Duodenal mucosa (tissue), 2 donors: ENCODE measurements around the gene BAHCC1.
A peak's percentile ranks its signal among the peaks of the same experiment; 100 is the strongest.

Experiments
- H3K27ac ChIP-seq: one replicate; pipeline ENCODE4 v1.7.0; 2013; ENCODE audit warnings: low read depth, low read length
- H3K27me3 ChIP-seq, 2 donors: one replicate each; pipeline ENCODE4 v1.7.0; 2013; ENCODE audit warnings: low read length in 2 of 2, control low read depth in 1 of 2; ENCODE audit not compliant: insufficient read depth in 2 of 2, control insufficient read depth in 1 of 2
- H3K36me3 ChIP-seq, 2 donors: one replicate each; pipeline ENCODE4 v1.7.0; 2013; ENCODE audit warnings: low read length in 2 of 2, control low read depth in 1 of 2; ENCODE audit not compliant: insufficient read depth in 2 of 2, control insufficient read depth in 1 of 2
- H3K4me1 ChIP-seq, 2 donors: one replicate each; pipeline ENCODE4 v1.7.0; 2013; ENCODE audit warnings: low read length in 2 of 2, control low read depth in 1 of 2; ENCODE audit not compliant: insufficient read depth in 2 of 2, control insufficient read depth in 1 of 2
- H3K4me3 ChIP-seq, 2 donors: one replicate each; pipeline ENCODE4 v1.7.0; 2013; ENCODE audit warnings: low read length in 2 of 2, low read depth in 1 of 2
- H3K9ac ChIP-seq, 2 donors: one replicate each; pipeline ENCODE4 v1.7.0; 2013; ENCODE audit warnings: low read length in 2 of 2, low read depth in 1 of 2
- H3K9me3 ChIP-seq, 2 donors: one replicate each; pipeline ENCODE4 v1.7.0; 2013; ENCODE audit warnings: low read length in 2 of 2, control low read depth in 1 of 2; ENCODE audit not compliant: control insufficient read depth in 1 of 2

Gene BAHCC1

DNA sequence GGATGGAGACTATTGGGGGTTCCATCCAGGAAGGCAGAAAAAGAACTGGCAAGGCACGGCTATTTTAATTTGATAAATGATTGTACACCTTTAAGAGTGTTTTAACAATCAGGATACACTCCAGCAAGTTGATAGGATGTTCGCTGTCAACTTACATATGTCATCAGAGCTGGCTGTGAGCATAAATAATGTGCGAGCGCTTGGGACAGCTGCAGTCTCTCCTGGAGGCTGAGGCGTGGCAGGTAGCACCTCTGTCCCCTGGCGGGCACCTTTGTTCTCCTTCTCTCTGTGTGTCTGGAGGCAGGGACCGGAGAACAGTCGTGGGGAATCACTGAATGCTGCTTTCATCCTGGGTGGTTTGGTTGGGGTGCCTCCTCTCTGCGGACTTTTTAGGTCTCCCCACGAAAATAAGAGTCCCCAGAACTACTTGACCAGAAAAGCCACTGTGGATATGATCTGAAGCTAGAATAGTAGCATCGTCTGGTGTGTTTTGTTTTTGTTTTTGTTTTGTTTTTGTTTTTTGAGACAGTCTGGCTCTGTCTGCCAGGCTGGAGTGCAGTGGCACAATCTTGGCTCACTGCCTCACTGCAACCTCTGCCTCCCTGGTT lies 9.4 kb downstream of the BAHCC1 start:
- Histone ChIP-seq H3K9me3 (no peaks in the 10 kb centered on the region), H3K36me3 (no peaks in the 10 kb centered on the region), H3K27ac (peak overlapping the region; percentile 38), H3K4me1 (peaks cover 8 to 24% of the 10 kb centered on the region in 2 donors), H3K4me3 (no peak overlapping the region), H3K9ac (no peak overlapping the region), H3K27me3 (peaks cover 0 to 5% of the 10 kb centered on the region in 2 donors)

DNA sequence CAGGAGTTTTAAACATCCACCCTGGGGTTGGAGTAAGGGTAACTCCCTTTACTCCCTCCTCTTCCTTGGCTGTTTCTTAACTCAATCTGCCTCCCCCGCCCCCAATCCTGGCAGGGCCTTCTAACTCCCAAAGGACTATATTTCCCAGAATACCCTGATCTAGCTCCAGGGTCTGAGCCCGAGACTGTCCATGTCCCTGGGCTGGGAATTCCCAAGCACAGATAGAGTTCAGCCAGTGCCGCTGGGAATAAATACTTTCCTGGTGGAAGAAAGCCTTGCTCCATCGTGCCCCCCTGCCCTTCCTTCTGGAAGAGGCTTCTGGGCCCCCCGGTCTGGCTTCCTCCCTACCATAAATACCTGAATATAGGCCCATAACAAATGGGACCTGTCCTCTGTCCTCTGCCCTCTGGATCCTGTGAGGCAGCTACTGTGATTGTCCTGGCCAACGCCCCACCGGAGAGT lies 10.2 kb downstream of the BAHCC1 start:
- Histone ChIP-seq H3K36me3 (no peaks in the 10 kb centered on the region), H3K9me3 (no peaks in the 10 kb centered on the region), H3K9ac (no peak overlapping the region), H3K4me3 (no peak overlapping the region), H3K27ac (no peak overlapping the region), H3K27me3 (peaks cover 0 to 5% of the 10 kb centered on the region in 2 donors), H3K4me1 (peaks cover 8 to 24% of the 10 kb centered on the region in 2 donors)

DNA sequence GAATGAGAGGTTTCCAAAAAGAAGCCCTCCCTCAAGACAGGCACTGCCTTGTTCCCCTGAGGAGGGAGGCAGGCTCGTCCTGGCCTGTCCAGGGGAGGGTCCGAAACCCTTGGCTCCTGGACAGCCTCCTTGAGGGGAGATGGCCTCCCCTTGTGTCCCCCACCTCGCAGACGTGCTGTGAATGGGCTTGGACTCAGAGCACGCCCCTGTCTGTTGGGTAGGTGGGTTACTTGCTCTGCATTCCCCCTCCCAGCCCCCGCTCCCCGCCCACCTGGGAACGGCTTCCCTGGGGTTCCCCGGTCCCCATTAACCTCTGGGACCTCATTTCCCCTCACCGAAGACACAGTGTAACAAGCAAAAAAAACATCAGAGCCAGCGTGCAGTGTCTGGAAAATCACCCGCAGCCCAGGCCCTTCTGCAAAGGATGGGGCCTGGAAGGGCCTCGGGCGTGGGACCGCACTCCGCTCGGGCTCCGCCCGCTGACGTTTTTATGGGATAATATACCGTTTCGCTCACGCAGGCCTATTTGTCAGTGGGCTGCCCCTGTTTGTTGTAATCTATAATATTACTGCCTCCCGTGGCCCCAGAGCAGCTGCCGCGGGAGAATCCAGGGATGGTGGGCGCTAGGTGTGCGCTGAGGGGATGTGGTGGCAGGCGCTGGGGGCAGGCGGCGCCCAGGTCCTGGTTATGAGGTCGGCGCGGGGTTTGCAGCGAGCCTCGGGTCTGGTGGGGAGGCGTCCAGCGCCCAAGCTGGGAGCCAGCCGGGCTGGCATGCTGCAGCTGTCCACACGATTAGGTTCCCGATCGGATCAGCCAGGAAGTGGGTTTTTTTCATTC lies 11.1 kb downstream of the BAHCC1 start:
- Histone ChIP-seq H3K27ac (no peak overlapping the region), H3K4me3 (no peak overlapping the region), H3K9ac (no peak overlapping the region), H3K36me3 (no peaks in the 10 kb centered on the region), H3K4me1 (peaks cover 7 to 16% of the 10 kb centered on the region in 2 donors), H3K27me3 (peaks cover 0 to 5% of the 10 kb centered on the region in 2 donors), H3K9me3 (no peaks in the 10 kb centered on the region)

DNA sequence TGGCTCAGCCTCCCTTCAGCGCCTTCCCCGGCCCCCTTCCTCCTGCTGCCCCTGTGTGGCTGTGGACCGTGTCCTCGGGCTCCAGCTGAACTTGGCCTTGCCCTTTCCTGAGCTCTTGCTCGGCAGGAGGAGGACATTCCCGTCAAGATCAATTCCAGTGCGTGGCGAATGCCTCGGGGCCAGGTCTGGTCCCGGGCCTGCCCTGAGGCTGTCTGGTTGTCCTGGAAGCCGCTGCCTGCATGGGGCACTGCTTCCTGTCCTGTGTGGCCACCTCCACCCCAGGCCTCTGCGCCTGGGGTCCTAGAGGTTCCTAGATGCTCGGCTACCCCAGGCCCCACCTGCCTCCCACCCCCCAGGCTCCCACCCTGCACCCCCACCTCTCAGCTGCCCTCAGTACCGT lies 12.8 kb downstream of the BAHCC1 start:
- Histone ChIP-seq H3K4me1 (peaks cover 0 to 19% of the 10 kb centered on the region in 2 donors), H3K36me3 (no peaks in the 10 kb centered on the region), H3K4me3 (no peak overlapping the region), H3K9ac (no peak overlapping the region), H3K9me3 (no peaks in the 10 kb centered on the region), H3K27me3 (peaks cover 0 to 5% of the 10 kb centered on the region in 2 donors), H3K27ac (no peak overlapping the region)

GRCh38 chr17:81409190-81409935 lies 14.1 kb downstream of the BAHCC1 start:
- peaks cover 0 to 5% of the 10 kb centered on the region in 2 donors for H3K27me3 ChIP-seq
- peaks cover 0 to 14% of the 10 kb centered on the region in 2 donors for H3K4me1 ChIP-seq
- no peak overlapping the region for H3K9ac ChIP-seq
- no peak overlapping the region for H3K4me3 ChIP-seq
- no peak overlapping the region for H3K27ac ChIP-seq
- H3K9me3 ChIP-seq: no peaks in the 10 kb centered on the region
- no peaks in the 10 kb centered on the region for H3K36me3 ChIP-seq

DNA sequence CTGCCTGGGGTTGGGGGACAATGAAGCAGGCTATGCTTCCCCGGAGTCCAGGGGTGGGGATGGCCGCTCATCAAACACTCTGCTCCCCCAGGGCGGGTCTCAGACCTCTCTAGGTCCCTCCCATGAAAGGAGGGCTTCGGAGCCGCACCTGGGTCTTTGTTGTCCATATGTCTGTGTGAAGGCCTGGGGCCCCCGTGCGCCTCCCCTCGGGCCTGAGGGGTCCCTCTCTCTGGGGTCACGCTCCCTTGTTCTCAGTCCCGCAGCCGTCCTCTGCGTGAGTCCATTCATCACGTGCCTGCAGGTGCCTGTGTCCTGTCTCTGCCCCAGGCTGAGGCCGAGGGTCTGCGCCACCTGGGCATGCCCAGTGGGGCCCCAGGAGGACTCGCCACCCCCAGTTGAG lies 15.6 kb downstream of the BAHCC1 start:
- no peaks in the 10 kb centered on the region for H3K36me3 ChIP-seq
- no peak overlapping the region for H3K9ac ChIP-seq
- no peaks in the 10 kb centered on the region for H3K9me3 ChIP-seq
- peaks cover 0 to 2% of the 10 kb centered on the region in 2 donors for H3K27me3 ChIP-seq
- no peak overlapping the region for H3K27ac ChIP-seq
- H3K4me3 ChIP-seq: no peak overlapping the region
- peaks cover 0 to 8% of the 10 kb centered on the region in 2 donors for H3K4me1 ChIP-seq

DNA sequence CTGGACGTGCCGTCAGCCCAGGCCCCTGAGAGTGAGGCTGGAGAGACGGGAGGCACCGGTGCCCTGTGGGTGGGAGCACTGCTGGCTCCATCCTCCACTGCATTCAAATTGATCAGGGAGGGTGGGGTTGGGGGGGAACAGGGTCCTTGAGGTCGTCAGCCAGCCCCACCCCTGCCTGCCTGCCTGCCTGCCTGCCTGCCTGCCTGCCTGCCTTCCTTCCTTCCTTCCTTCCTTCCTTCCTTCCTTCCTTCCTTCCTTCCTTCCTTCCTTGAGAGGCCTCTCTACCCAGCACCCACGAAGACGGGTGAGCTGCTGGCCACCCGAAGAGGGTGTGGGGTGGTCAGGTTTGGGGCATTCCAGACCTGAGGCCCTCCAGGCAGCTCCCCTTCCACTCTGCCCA lies 16.0 kb downstream of the BAHCC1 start:
- no peaks in the 10 kb centered on the region for H3K27me3 ChIP-seq

GRCh38 chr17:81412490-81413093 lies 17.3 kb downstream of the BAHCC1 start:
- Histone ChIP-seq H3K36me3 (no peaks in the 10 kb centered on the region), H3K4me1 (peaks cover 0 to 5% of the 10 kb centered on the region in 2 donors), H3K27me3 (no peaks in the 10 kb centered on the region), H3K9ac (no peak overlapping the region), H3K9me3 (no peaks in the 10 kb centered on the region), H3K4me3 (no peak overlapping the region), H3K27ac (no peak overlapping the region)

More for the DNA sequence above, 16.0 kb downstream of the BAHCC1 start:
- H3K36me3 ChIP-seq: no peaks in the 10 kb centered on the region
- H3K9ac ChIP-seq: no peak overlapping the region
- no peak overlapping the region for H3K27ac ChIP-seq
- H3K9me3 ChIP-seq: no peaks in the 10 kb centered on the region
- peaks cover 0 to 5% of the 10 kb centered on the region in 2 donors for H3K4me1 ChIP-seq
- no peak overlapping the region for H3K4me3 ChIP-seq

DNA sequence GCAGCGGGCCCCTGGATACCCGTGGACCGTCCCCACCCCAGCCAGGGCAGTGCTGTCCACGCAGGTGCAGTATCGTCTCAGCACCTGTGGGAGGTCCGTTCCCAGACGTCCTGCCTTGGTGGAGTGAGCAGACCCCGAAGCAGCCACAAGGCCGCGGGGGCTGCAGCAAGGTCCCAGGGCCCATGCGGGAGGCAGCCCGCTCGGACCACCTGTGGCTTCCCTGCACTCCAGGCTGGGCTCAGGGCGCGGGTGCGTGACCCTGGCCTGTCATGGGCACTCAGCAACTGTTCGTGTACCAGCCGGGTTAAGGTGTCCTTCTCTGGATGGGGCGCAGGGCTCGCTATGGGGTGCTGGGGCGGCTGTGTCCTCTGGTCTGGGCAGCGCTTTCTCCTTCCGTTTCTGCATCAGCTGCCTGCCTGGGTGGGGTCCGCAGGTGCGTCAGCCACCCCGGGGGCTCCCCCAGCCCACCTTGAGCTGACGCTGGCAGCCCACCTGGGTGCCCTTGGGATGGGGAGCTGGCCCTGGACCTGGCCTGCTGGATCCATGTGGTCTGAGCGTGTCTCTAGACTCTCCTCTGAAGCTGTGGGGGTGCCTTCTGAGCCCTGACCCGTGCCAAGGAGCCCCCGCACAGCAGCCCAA lies 18.4 kb downstream of the BAHCC1 start:
- H3K4me3 ChIP-seq: no peak overlapping the region
- no peaks in the 10 kb centered on the region for H3K36me3 ChIP-seq
- H3K27me3 ChIP-seq: no peaks in the 10 kb centered on the region
- H3K9ac ChIP-seq: no peak overlapping the region
- no peaks in the 10 kb centered on the region for H3K9me3 ChIP-seq
- H3K27ac ChIP-seq: no peak overlapping the region
- H3K4me1 ChIP-seq: peaks cover 3 to 6% of the 10 kb centered on the region in 2 donors
